ENCODE measurements around the gene ERVH48-1. TPM values are rescaled to one million over a fixed set of nuclear protein-coding genes. Genes with fewer than 3 reads are reported as not detected.
"Not testable (repeated sequence)": the region's sequence is repeated elsewhere in the genome, so short reads cannot be mapped to it uniquely, and the experiment has no call there.

Gene ERVH48-1
- total and polyA plus RNA-seq, 12 donors: not detected

DNA sequence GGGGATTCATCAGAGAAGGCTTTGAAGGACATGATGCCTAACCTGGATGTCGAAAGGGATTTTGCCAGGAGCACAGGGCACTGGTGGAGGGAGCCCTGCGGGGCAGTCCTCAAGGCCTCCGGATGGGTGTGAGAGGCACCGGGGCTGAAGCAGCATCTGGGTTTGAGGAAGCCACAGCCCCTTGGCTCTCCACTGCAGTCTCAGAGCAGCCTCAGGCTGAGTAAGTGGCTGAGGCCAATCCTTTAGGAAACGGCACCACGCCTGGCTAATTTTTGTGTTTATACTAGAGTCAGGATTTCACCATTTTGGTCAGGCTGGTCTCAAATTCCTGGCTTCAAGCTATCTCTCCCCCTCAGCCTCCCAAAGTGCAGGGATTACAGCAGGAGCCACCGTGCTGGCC is 12.0 kb downstream of the ERVH48-1 start:
- TF ChIP-seq POLR2A (IDR thresholded peaks at IDR 0.05): no peak
- TF ChIP-seq, protein P1, sequence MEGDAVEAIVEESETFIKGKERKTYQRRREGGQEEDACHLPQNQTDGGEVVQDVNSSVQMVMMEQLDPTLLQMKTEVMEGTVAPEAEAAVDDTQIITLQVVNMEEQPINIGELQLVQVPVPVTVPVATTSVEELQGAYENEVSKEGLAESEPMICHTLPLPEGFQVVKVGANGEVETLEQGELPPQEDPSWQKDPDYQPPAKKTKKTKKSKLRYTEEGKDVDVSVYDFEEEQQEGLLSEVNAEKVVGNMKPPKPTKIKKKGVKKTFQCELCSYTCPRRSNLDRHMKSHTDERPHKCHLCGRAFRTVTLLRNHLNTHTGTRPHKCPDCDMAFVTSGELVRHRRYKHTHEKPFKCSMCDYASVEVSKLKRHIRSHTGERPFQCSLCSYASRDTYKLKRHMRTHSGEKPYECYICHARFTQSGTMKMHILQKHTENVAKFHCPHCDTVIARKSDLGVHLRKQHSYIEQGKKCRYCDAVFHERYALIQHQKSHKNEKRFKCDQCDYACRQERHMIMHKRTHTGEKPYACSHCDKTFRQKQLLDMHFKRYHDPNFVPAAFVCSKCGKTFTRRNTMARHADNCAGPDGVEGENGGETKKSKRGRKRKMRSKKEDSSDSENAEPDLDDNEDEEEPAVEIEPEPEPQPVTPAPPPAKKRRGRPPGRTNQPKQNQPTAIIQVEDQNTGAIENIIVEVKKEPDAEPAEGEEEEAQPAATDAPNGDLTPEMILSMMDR (IDR thresholded peaks at IDR 0.05): no peak
- H3K9me3 ChIP-seq (replicated peaks in 1 of 3): no peaks in the 10 kb centered on the region
- peaks cover 0 to 34% of the 10 kb centered on the region in 2 donors for H3K36me3 ChIP-seq (replicated peaks in 1 of 2)
- H3K27me3 ChIP-seq: no peaks in the 10 kb centered on the region
- no peak for DNase-seq
- no peak overlapping the region for H3K4me3 ChIP-seq
- intact Hi-C loops (cut with DNase I): no loop called here
- H3K27ac ChIP-seq: peak overlapping the region in 1 of 5 donors; percentile 1
- H3K4me1 ChIP-seq (replicated peaks in 1 of 2): no peaks in the 10 kb centered on the region
- 61 to 86% (median 71%) methylated on average over 5 to 7 of the region's 7 CpGs for WGBS, 4 donors

DNA sequence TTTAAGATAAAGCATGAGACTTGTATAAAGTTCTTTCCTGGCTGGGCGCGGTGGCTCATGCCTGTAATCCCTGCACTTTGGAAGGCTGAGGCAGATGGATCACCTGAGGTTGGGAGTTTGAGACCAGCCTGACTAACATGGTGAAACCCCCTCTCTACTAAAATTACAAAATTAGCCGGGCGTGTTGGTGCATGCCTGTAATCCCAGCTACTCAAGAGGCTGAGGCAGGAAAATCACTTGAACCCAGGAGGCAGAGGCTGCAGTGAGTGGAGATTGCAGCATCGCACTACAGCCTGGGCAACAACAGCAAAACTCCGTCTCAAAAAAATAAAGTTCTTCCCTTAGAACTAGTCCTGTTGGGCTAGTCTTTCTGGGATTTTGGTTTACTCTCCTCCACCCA is 13.5 kb downstream of the ERVH48-1 start:
- DNase-seq; H3K4me1 ChIP-seq (replicated peaks in 1 of 2); H3K27ac ChIP-seq; H3K9me3 ChIP-seq (replicated peaks in 1 of 3); H3K27me3 ChIP-seq; intact Hi-C loops (cut with DNase I); H3K4me3 ChIP-seq: not testable (repeated sequence)
- peaks cover 0 to 38% of the 10 kb centered on the region in 2 donors for H3K36me3 ChIP-seq (replicated peaks in 1 of 2)
- 94 to 100% (median 97%) methylated on average over 5 to 6 of the region's 6 CpGs for WGBS, 4 donors

DNA sequence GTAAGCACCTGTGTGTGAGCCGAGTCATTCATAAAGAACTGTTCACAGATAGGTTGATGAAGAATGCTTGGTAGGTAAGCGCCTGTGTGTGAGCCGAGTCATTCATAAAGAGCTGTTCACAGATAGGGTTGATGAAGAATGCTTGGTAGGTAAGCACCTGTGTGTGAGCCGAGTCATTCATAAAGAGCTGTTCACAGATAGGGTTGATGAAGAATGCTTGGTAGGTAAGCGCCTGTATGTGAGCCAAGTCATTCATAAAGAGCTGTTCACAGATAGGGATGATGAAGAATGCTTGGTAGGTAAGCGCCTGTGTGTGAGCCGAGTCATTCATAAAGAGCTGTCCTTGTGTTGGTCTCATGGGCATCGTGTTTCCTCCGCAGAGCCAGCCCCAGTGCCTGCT is 16.9 kb downstream of the ERVH48-1 start:
- H3K4me3 ChIP-seq; H3K4me1 ChIP-seq (replicated peaks in 1 of 2); H3K27me3 ChIP-seq; H3K9me3 ChIP-seq (replicated peaks in 1 of 3); DNase-seq; H3K27ac ChIP-seq: not testable (repeated sequence)
- intact Hi-C loops (cut with DNase I): loop anchor here in 1 of 2 donors (10.0 kb wide), 1 partner anchor 746 kb away; the partner anchor contains the start of genes HSF2BP and RRP1B
- 91 to 97% (median 94%) methylated on average over 9 of the region's 9 CpGs for WGBS, 4 donors
- peaks cover 0 to 70% of the 10 kb centered on the region in 2 donors for H3K36me3 ChIP-seq (replicated peaks in 1 of 2)

DNA sequence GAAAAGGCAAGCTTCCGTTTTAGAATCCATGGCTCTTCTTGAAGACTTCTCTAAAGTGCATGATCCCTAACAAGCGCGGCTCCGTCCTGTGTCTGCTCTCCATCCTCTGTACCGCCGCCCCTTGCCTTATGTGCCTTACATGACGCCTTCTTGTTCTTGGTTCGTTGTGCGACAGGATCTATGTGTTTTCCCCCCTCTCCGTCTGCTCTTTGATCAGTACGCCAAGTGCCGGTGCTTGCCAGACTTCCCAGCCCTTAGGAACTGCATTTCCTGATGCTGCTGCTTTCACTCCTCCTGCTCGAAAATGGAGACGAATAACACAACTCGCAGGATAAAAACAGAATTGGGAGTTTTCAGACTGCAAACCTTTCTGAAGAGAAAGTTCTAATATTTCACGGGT is 19.2 kb downstream of the ERVH48-1 start:
- no peak for DNase-seq
- TF ChIP-seq POLR2A (IDR thresholded peaks at IDR 0.05): no peak
- TF ChIP-seq, protein P1 (IDR thresholded peaks at IDR 0.05): no peak
- Histone ChIP-seq H3K4me1 (replicated peaks in 1 of 2) (no peaks in the 10 kb centered on the region), H3K9me3 (replicated peaks in 1 of 3) (no peaks in the 10 kb centered on the region), H3K36me3 (replicated peaks in 1 of 2) (peaks cover 0 to 65% of the 10 kb centered on the region in 2 donors), H3K27ac (no peak overlapping the region), H3K4me3 (no peak overlapping the region), H3K27me3 (no peaks in the 10 kb centered on the region)
- intact Hi-C loops (cut with DNase I): loop anchor here in 1 of 2 donors (10.0 kb wide), 1 partner anchor 749 kb away; the partner anchor contains the start of genes HSF2BP and RRP1B
- 96 to 99% (median 97%) methylated on average over 16 of the region's 16 CpGs for WGBS, 4 donors

DNA sequence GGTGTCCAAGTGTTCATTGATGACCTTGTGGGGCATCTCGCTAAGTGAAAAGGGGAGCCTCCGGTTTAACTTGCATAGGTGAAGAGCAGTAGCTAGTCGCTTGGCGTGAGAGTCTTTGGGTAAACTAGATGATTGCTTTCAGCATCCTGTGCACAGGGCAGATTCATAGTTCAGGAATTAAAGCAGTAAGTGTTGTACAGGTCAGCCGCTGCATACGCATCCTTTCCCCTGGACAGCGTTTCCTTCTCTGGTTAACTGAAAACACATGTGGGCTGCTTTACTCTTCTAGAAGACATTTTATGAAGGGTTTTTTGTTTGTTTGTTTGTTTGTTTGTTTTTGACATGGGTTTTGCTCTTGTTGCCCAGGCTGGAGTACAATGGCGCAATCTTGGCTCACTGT is 20.2 kb downstream of the ERVH48-1 start:
- DNase-seq: no peak
- TF ChIP-seq POLR2A (IDR thresholded peaks at IDR 0.05): no peak
- TF ChIP-seq, protein P1 (IDR thresholded peaks at IDR 0.05): no peak
- Histone ChIP-seq H3K4me3 (no peak overlapping the region), H3K36me3 (replicated peaks in 1 of 2) (peaks cover 0 to 65% of the 10 kb centered on the region in 2 donors), H3K4me1 (replicated peaks in 1 of 2) (no peaks in the 10 kb centered on the region), H3K9me3 (replicated peaks in 1 of 3) (no peaks in the 10 kb centered on the region), H3K27ac (no peak overlapping the region), H3K27me3 (no peaks in the 10 kb centered on the region)
- intact Hi-C loops (cut with DNase I): loop anchor here in 1 of 2 donors (10.0 kb wide), 1 partner anchor 750 kb away; the partner anchor contains the start of genes HSF2BP and RRP1B
- WGBS, 4 donors: 96 to 99% (median 98%) methylated on average over 8 of the region's 8 CpGs
